GM21529 (cell line): ENCODE measurements around the gene TREML1.

Source experiments
- ATAC-seq: cut with Tn5 transposase; IDR thresholded peaks from one replicate; pipeline ENCODE4 v1.9.1; 2021; ENCODE audit not compliant: unreplicated experiment

The TREML1 gene

GRCh38 chr6:41179163-41179562 is 25.0 kb upstream of the TREML1 start:
- no peak for ATAC-seq

- no peak for ATAC-seq
Observed at GRCh38 chr6:41177695-41178094, 23.5 kb upstream of the TREML1 start.

GRCh38 chr6:41177287-41177686 is 23.1 kb upstream of the TREML1 start:
- no peak for ATAC-seq

GRCh38 chr6:41176189-41176588 is 22.0 kb upstream of the TREML1 start:
- ATAC-seq: no peak

GRCh38 chr6:41175084-41175483 is 20.9 kb upstream of the TREML1 start:
- ATAC-seq: no peak

- no peak for ATAC-seq
Observed at GRCh38 chr6:41174610-41175009, 20.5 kb upstream of the TREML1 start.

GRCh38 chr6:41171908-41172307 is 17.8 kb upstream of the TREML1 start:
- no peak for ATAC-seq

GRCh38 chr6:41170547-41171160 is 16.5 kb upstream of the TREML1 start:
- ATAC-seq: no peak

- ATAC-seq: no peak
Observed at GRCh38 chr6:41167173-41167963, 13.2 kb upstream of the TREML1 start.

GRCh38 chr6:41164551-41165120 is 10.5 kb upstream of the TREML1 start:
- no peak for ATAC-seq

GRCh38 chr6:41163419-41163717 is 9.2 kb upstream of the TREML1 start:
- no peak for ATAC-seq

- no peak for ATAC-seq
Observed at GRCh38 chr6:41162687-41163418, 8.7 kb upstream of the TREML1 start, which contains the start of gene TREM2. TREM2 (minus strand) TSS chr6:41163116; CDS start chr6:41163082, 34 bp downstream.

- ATAC-seq: no peak
Observed at GRCh38 chr6:41161851-41162552, 7.9 kb upstream of the TREML1 start.

GRCh38 chr6:41161380-41161779 is 7.2 kb upstream of the TREML1 start:
- no peak for ATAC-seq

- ATAC-seq: no peak
Observed at GRCh38 chr6:41160933-41161332, 6.8 kb upstream of the TREML1 start.

GRCh38 chr6:41159415-41160082 is 5.4 kb upstream of the TREML1 start:
- no peak for ATAC-seq

GRCh38 chr6:41157323-41157722 is 3.2 kb upstream of the TREML1 start:
- ATAC-seq: no peak

GRCh38 chr6:41156771-41157170 is 2.6 kb upstream of the TREML1 start:
- no peak for ATAC-seq

- no peak for ATAC-seq
Observed at GRCh38 chr6:41156001-41156400, 1.9 kb upstream of the TREML1 start.

- ATAC-seq: no peak
Observed at GRCh38 chr6:41155132-41155805, 1.1 kb upstream of the TREML1 start.
